Activated T-helper 1 cell treated with anti-CD3 and anti-CD28 coated beads, Interleukin-12 subunit alpha, Interleukin-12 subunit beta, Interleukin-2, Interleukin-4 antibody, amounts not matched to agents 30 ng/mL and 10 ng/mL and 1 ng/mL, durations not matched to agents 14 hours and 24 hours and 36 hours (primary cell): ENCODE measurements around the gene ODF2L. TPM values are rescaled to one million over a fixed set of nuclear protein-coding genes. Genes with fewer than 3 reads are reported as not detected.
"Not testable (repeated sequence)": the region's sequence is repeated elsewhere in the genome, so short reads cannot be mapped to it uniquely, and the experiment has no call there.

ENCODE experiments used
- DNase-seq: peaks from one replicate; pipeline ENCODE4 v3.0.0; 2021; ENCODE audit warnings: low spot score
- H3K27ac Mint-ChIP-seq: one replicate; pipeline ENCODE4 v1.8.0; 2021; ENCODE audit warnings: mild to moderate bottlenecking, mixed read lengths
- H3K27me3 Mint-ChIP-seq: one replicate; pipeline ENCODE4 v1.8.0; 2022; ENCODE audit warnings: mild to moderate bottlenecking, moderate library complexity, mixed read lengths; ENCODE audit not compliant: insufficient read depth
- H3K36me3 Mint-ChIP-seq: one replicate; pipeline ENCODE4 v1.8.0; 2021; ENCODE audit warnings: low read depth, mixed read lengths
- H3K4me1 Mint-ChIP-seq: one replicate; pipeline ENCODE4 v1.8.0; 2021; ENCODE audit warnings: low read depth, mixed read lengths
- H3K4me3 Mint-ChIP-seq: one replicate; pipeline ENCODE4 v1.8.0; 2021; ENCODE audit warnings: mild to moderate bottlenecking, moderate library complexity, mixed read lengths
- H3K9me3 Mint-ChIP-seq: one replicate; pipeline ENCODE4 v1.8.0; 2021; ENCODE audit warnings: mixed read lengths
- intact Hi-C: fragments of 100-400 bp; cut with micrococcal nuclease; formaldehyde crosslinking; loops from one replicate; pipeline ENCODE4 v1.15.1; 2024
- total RNA-seq: library from RNA; stranded (reverse); gene quantifications from 2 replicates; pipeline ENCODE4 v1.2.3, GENCODE V29; 2022

Gene ODF2L
- total RNA-seq, 1 donor from 2014 or later = 21.0 TPM

- intact Hi-C loops = loop anchor here (1.0 to 5.0 kb wide), 10 partner anchors 38 to 947 kb away; partner anchors contain the start of genes HS2ST1, LMO4, SELENOF and SH3GLB1
- Mint-ChIP-seq H3K36me3 (peaks cover 25% of the 10 kb centered on the region), H3K4me1 (peaks cover 22% of the 10 kb centered on the region), H3K9me3 (peaks cover 22% of the 10 kb centered on the region), H3K27ac (no peak overlapping the region), H3K4me3 (no peak overlapping the region), H3K27me3 (no peaks in the 10 kb centered on the region)
- DNase-seq = no peak
These were observed 15.8 kb downstream of the ODF2L start for GRCh38 chr1:86380257-86380861.

GRCh38 chr1:86378813-86379212 lies 17.3 kb downstream of the ODF2L start:
- H3K9me3 Mint-ChIP-seq = peaks cover 22% of the 10 kb centered on the region
- H3K4me1 Mint-ChIP-seq = peaks cover 22% of the 10 kb centered on the region
- H3K27ac Mint-ChIP-seq = no peak overlapping the region
- peaks cover 30% of the 10 kb centered on the region for H3K36me3 Mint-ChIP-seq
- no peak overlapping the region for H3K4me3 Mint-ChIP-seq
- no peak for DNase-seq
- H3K27me3 Mint-ChIP-seq = no peaks in the 10 kb centered on the region
- intact Hi-C loops = no loop called here

GRCh38 chr1:86377341-86377740 lies 18.8 kb downstream of the ODF2L start:
- DNase-seq = no peak
- H3K27ac Mint-ChIP-seq = no peak overlapping the region
- intact Hi-C loops = no loop called here
- peaks cover 7% of the 10 kb centered on the region for H3K4me1 Mint-ChIP-seq
- peaks cover 22% of the 10 kb centered on the region for H3K9me3 Mint-ChIP-seq
- H3K27me3 Mint-ChIP-seq = no peaks in the 10 kb centered on the region
- H3K36me3 Mint-ChIP-seq = peaks cover 35% of the 10 kb centered on the region
- H3K4me3 Mint-ChIP-seq = no peak overlapping the region

- Mint-ChIP-seq H3K36me3 (peaks cover 39% of the 10 kb centered on the region), H3K27ac (no peak overlapping the region), H3K9me3 (peaks cover 22% of the 10 kb centered on the region), H3K27me3 (no peaks in the 10 kb centered on the region), H3K4me3 (no peak overlapping the region), H3K4me1 (peaks cover 12% of the 10 kb centered on the region)
- DNase-seq = no peak
- intact Hi-C loops = no loop called here
These were observed 20.4 kb downstream of the ODF2L start for GRCh38 chr1:86375688-86376087.

- Mint-ChIP-seq H3K36me3 (peaks cover 19% of the 10 kb centered on the region), H3K27me3 (no peaks in the 10 kb centered on the region), H3K9me3 (no peaks in the 10 kb centered on the region), H3K4me3 (no peak overlapping the region), H3K27ac (no peak overlapping the region), H3K4me1 (peaks cover 6% of the 10 kb centered on the region)
- no peak for DNase-seq
- intact Hi-C loops = no loop called here
These were observed 25.5 kb downstream of the ODF2L start for GRCh38 chr1:86370601-86371022.

- intact Hi-C loops = no loop called here
- Mint-ChIP-seq H3K27me3 (no peaks in the 10 kb centered on the region), H3K4me1 (no peaks in the 10 kb centered on the region), H3K27ac (no peak overlapping the region), H3K36me3 (peaks cover 10% of the 10 kb centered on the region), H3K4me3 (no peak overlapping the region), H3K9me3 (no peaks in the 10 kb centered on the region)
- no peak for DNase-seq
These were observed 30.2 kb downstream of the ODF2L start for GRCh38 chr1:86365896-86366295.

GRCh38 chr1:86362807-86363206 lies 33.3 kb downstream of the ODF2L start:
- no peaks in the 10 kb centered on the region for H3K27me3 Mint-ChIP-seq
- no peak overlapping the region for H3K4me3 Mint-ChIP-seq
- no peaks in the 10 kb centered on the region for H3K9me3 Mint-ChIP-seq
- intact Hi-C loops = no loop called here
- H3K4me1 Mint-ChIP-seq = no peaks in the 10 kb centered on the region
- no peak for DNase-seq
- H3K36me3 Mint-ChIP-seq = peaks cover 13% of the 10 kb centered on the region
- no peak overlapping the region for H3K27ac Mint-ChIP-seq

GRCh38 chr1:86357796-86358195 lies 38.3 kb downstream of the ODF2L start:
- intact Hi-C loops = no loop called here
- H3K36me3 Mint-ChIP-seq = peaks cover 27% of the 10 kb centered on the region
- no peak overlapping the region for H3K4me3 Mint-ChIP-seq
- no peak overlapping the region for H3K27ac Mint-ChIP-seq
- H3K4me1 Mint-ChIP-seq = no peaks in the 10 kb centered on the region
- H3K9me3 Mint-ChIP-seq = no peaks in the 10 kb centered on the region
- no peak for DNase-seq
- H3K27me3 Mint-ChIP-seq = no peaks in the 10 kb centered on the region

GRCh38 chr1:86356247-86356646 lies 39.9 kb downstream of the ODF2L start:
- peaks cover 31% of the 10 kb centered on the region for H3K36me3 Mint-ChIP-seq

GRCh38 chr1:86352086-86352485 lies 44.0 kb downstream of the ODF2L start:
- no peak for DNase-seq
- H3K4me1 Mint-ChIP-seq = no peaks in the 10 kb centered on the region
- peaks cover 32% of the 10 kb centered on the region for H3K36me3 Mint-ChIP-seq
- no peak overlapping the region for H3K4me3 Mint-ChIP-seq
- intact Hi-C loops = no loop called here
- no peak overlapping the region for H3K27ac Mint-ChIP-seq
- no peaks in the 10 kb centered on the region for H3K9me3 Mint-ChIP-seq
- no peaks in the 10 kb centered on the region for H3K27me3 Mint-ChIP-seq

More at GRCh38 chr1:86356247-86356646, 39.9 kb downstream of the ODF2L start:
- H3K4me3 Mint-ChIP-seq = no peak overlapping the region
- H3K27ac Mint-ChIP-seq = no peak overlapping the region
- intact Hi-C loops = no loop called here
- H3K4me1 Mint-ChIP-seq = no peaks in the 10 kb centered on the region
- no peak for DNase-seq
- no peaks in the 10 kb centered on the region for H3K27me3 Mint-ChIP-seq
- H3K9me3 Mint-ChIP-seq = no peaks in the 10 kb centered on the region

- intact Hi-C loops, H3K9me3 Mint-ChIP-seq, H3K4me1 Mint-ChIP-seq, DNase-seq, H3K27ac Mint-ChIP-seq, H3K4me3 Mint-ChIP-seq, H3K27me3 Mint-ChIP-seq: not testable (repeated sequence)
- peaks cover 32% of the 10 kb centered on the region for H3K36me3 Mint-ChIP-seq
These were observed 45.9 kb downstream of the ODF2L start for GRCh38 chr1:86350230-86350629.

- Mint-ChIP-seq H3K4me1 (no peaks in the 10 kb centered on the region), H3K36me3 (peaks cover 10% of the 10 kb centered on the region), H3K27ac (peak overlapping the region; percentile 49), H3K4me3 (no peak overlapping the region), H3K27me3 (no peaks in the 10 kb centered on the region), H3K9me3 (no peaks in the 10 kb centered on the region)
- intact Hi-C loops = no loop called here
- no peak for DNase-seq
These were observed 49.7 kb downstream of the ODF2L start for GRCh38 chr1:86346388-86346787.

GRCh38 chr1:86345042-86345441 lies 51.1 kb downstream of the ODF2L start:
- no peaks in the 10 kb centered on the region for H3K27me3 Mint-ChIP-seq
- H3K9me3 Mint-ChIP-seq = no peaks in the 10 kb centered on the region
- DNase-seq = no peak
- H3K4me3 Mint-ChIP-seq = no peak overlapping the region
- no peak overlapping the region for H3K27ac Mint-ChIP-seq
- H3K36me3 Mint-ChIP-seq = no peaks in the 10 kb centered on the region
- intact Hi-C loops = no loop called here
- no peaks in the 10 kb centered on the region for H3K4me1 Mint-ChIP-seq

- no peak overlapping the region for H3K4me3 Mint-ChIP-seq
- no peaks in the 10 kb centered on the region for H3K4me1 Mint-ChIP-seq
- no peak for DNase-seq
- intact Hi-C loops = no loop called here
- H3K36me3 Mint-ChIP-seq = no peaks in the 10 kb centered on the region
- H3K27me3 Mint-ChIP-seq = peaks cover 3% of the 10 kb centered on the region
- H3K9me3 Mint-ChIP-seq = no peaks in the 10 kb centered on the region
- H3K27ac Mint-ChIP-seq = no peak overlapping the region
These were observed 56.2 kb downstream of the ODF2L start for GRCh38 chr1:86339906-86340305.
